GM21447 (cell line): ENCODE data around the gene RAG2.

ENCODE experiments used
- ATAC-seq: cut with Tn5 transposase; IDR thresholded peaks from one replicate; pipeline ENCODE4 v1.9.1; 2021; ENCODE audit not compliant: unreplicated experiment

The RAG2 gene

GRCh38 chr11:36598051-36598450 lies at the start of gene RAG2:
RAG2 (minus strand) TSS chr11:36598236; CDS start chr11:36594168, 4,068 bp downstream.
- ATAC-seq = no peak

- no peak for ATAC-seq
These were observed 40.5 kb upstream of the RAG2 start for GRCh38 chr11:36638556-36638955.

- ATAC-seq = no peak
These were observed 37.2 kb upstream of the RAG2 start for GRCh38 chr11:36635066-36635862.

GRCh38 chr11:36631774-36632173 lies 33.7 kb upstream of the RAG2 start:
- peak; percentile 81 for ATAC-seq

GRCh38 chr11:36628765-36629244 lies 30.8 kb upstream of the RAG2 start:
- no peak for ATAC-seq

GRCh38 chr11:36628141-36628540 lies 30.1 kb upstream of the RAG2 start:
- no peak for ATAC-seq

- ATAC-seq = no peak
These were observed 29.4 kb upstream of the RAG2 start for GRCh38 chr11:36627471-36627870.

- ATAC-seq = no peak
These were observed 29.0 kb upstream of the RAG2 start for GRCh38 chr11:36627006-36627405.

GRCh38 chr11:36623494-36623893 lies 25.5 kb upstream of the RAG2 start:
- no peak for ATAC-seq

GRCh38 chr11:36622431-36623136 lies 24.5 kb upstream of the RAG2 start:
- ATAC-seq = no peak

- no peak for ATAC-seq
These were observed 22.2 kb upstream of the RAG2 start for GRCh38 chr11:36620246-36620645.

GRCh38 chr11:36619502-36619901 lies 21.5 kb upstream of the RAG2 start:
- ATAC-seq = no peak

- ATAC-seq = no peak
These were observed 20.5 kb upstream of the RAG2 start for GRCh38 chr11:36618363-36619047.

GRCh38 chr11:36617543-36618362 lies 19.7 kb upstream of the RAG2 start:
- no peak for ATAC-seq

- no peak for ATAC-seq
These were observed 17.8 kb upstream of the RAG2 start for GRCh38 chr11:36615826-36616225.

- ATAC-seq = no peak
These were observed 11.3 kb upstream of the RAG2 start for GRCh38 chr11:36609383-36609782.

GRCh38 chr11:36608491-36609199 lies 10.6 kb upstream of the RAG2 start:
- ATAC-seq = no peak

GRCh38 chr11:36605221-36606216 lies 7.5 kb upstream of the RAG2 start:
- ATAC-seq = peak; percentile 81

- ATAC-seq = no peak
These were observed 4.1 kb upstream of the RAG2 start for GRCh38 chr11:36602135-36602534.
